ENCODE measurements around the gene PARP6. TPM values are rescaled to one million over a fixed set of nuclear protein-coding genes. Genes with fewer than 3 reads are reported as not detected.

The PARP6 gene
- total RNA-seq, 1 experiment from 2014 or later, result 41.9 TPM

- TF ChIP-seq CREM (CRISPR knock-in tag; IDR thresholded peaks at IDR 0.05), result peak; percentile 75
- TF ChIP-seq RELA (CRISPR knock-in tag; IDR thresholded peaks at IDR 0.05; ENCODE audit: borderline replicate concordance), result peak; percentile 54; the same call in 1 of the 2 replicates
- TF ChIP-seq, protein P1, sequence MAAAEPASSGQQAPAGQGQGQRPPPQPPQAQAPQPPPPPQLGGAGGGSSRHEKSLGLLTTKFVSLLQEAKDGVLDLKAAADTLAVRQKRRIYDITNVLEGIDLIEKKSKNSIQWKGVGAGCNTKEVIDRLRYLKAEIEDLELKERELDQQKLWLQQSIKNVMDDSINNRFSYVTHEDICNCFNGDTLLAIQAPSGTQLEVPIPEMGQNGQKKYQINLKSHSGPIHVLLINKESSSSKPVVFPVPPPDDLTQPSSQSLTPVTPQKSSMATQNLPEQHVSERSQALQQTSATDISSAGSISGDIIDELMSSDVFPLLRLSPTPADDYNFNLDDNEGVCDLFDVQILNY (CRISPR knock-in tag; IDR thresholded peaks at IDR 0.05), result 0 out of 2 replicates have a peak, but pooled peaks have one; percentile 57
- no peak for TF ChIP-seq ATF6 (CRISPR knock-in tag; IDR thresholded peaks at IDR 0.05)
- TF ChIP-seq GABPB1 (CRISPR knock-in tag; IDR thresholded peaks at IDR 0.05), result no peak
- no peak for TF ChIP-seq ZNF121 (CRISPR knock-in tag; IDR thresholded peaks at IDR 0.05)
- TF ChIP-seq CBFB (CRISPR knock-in tag; IDR thresholded peaks at IDR 0.05; ENCODE audit: low read depth), result no peak
- TF ChIP-seq ZNF671 (CRISPR knock-in tag; IDR thresholded peaks at IDR 0.05), result no peak
- no peak for TF ChIP-seq ESRRA (CRISPR knock-in tag; IDR thresholded peaks at IDR 0.05; ENCODE audit: borderline replicate concordance)
- TF ChIP-seq ETV6 (CRISPR knock-in tag; IDR thresholded peaks at IDR 0.05), result peak; percentile 86
- TF ChIP-seq JUN (CRISPR knock-in tag; IDR thresholded peaks at IDR 0.05), result no peak
- no peak for TF ChIP-seq TP53 (CRISPR knock-in tag; IDR thresholded peaks at IDR 0.05)
- TF ChIP-seq, protein P2, sequence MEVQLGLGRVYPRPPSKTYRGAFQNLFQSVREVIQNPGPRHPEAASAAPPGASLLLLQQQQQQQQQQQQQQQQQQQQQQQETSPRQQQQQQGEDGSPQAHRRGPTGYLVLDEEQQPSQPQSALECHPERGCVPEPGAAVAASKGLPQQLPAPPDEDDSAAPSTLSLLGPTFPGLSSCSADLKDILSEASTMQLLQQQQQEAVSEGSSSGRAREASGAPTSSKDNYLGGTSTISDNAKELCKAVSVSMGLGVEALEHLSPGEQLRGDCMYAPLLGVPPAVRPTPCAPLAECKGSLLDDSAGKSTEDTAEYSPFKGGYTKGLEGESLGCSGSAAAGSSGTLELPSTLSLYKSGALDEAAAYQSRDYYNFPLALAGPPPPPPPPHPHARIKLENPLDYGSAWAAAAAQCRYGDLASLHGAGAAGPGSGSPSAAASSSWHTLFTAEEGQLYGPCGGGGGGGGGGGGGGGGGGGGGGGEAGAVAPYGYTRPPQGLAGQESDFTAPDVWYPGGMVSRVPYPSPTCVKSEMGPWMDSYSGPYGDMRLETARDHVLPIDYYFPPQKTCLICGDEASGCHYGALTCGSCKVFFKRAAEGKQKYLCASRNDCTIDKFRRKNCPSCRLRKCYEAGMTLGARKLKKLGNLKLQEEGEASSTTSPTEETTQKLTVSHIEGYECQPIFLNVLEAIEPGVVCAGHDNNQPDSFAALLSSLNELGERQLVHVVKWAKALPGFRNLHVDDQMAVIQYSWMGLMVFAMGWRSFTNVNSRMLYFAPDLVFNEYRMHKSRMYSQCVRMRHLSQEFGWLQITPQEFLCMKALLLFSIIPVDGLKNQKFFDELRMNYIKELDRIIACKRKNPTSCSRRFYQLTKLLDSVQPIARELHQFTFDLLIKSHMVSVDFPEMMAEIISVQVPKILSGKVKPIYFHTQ (CRISPR knock-in tag; IDR thresholded peaks at IDR 0.05), result no peak
- peak; percentile 54; the same call in 1 of the 2 replicates for TF ChIP-seq ARID4B (CRISPR knock-in tag; IDR thresholded peaks at IDR 0.05; ENCODE audit: borderline replicate concordance)
- TF ChIP-seq STAT6 (CRISPR knock-in tag; conservative IDR thresholded peaks at IDR 0.05; ENCODE audit: low read depth), result no peak
- TF ChIP-seq SP1 (CRISPR knock-in tag; conservative IDR thresholded peaks at IDR 0.05), result peak; percentile 89
- TF ChIP-seq, protein P3, sequence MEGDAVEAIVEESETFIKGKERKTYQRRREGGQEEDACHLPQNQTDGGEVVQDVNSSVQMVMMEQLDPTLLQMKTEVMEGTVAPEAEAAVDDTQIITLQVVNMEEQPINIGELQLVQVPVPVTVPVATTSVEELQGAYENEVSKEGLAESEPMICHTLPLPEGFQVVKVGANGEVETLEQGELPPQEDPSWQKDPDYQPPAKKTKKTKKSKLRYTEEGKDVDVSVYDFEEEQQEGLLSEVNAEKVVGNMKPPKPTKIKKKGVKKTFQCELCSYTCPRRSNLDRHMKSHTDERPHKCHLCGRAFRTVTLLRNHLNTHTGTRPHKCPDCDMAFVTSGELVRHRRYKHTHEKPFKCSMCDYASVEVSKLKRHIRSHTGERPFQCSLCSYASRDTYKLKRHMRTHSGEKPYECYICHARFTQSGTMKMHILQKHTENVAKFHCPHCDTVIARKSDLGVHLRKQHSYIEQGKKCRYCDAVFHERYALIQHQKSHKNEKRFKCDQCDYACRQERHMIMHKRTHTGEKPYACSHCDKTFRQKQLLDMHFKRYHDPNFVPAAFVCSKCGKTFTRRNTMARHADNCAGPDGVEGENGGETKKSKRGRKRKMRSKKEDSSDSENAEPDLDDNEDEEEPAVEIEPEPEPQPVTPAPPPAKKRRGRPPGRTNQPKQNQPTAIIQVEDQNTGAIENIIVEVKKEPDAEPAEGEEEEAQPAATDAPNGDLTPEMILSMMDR (IDR thresholded peaks at IDR 0.05), result no peak
- no peak for TF ChIP-seq PRRX2 (CRISPR knock-in tag; IDR thresholded peaks at IDR 0.05)
- no peak for TF ChIP-seq ZNF138 (CRISPR knock-in tag; conservative IDR thresholded peaks at IDR 0.05)
- TF ChIP-seq, protein P4, sequence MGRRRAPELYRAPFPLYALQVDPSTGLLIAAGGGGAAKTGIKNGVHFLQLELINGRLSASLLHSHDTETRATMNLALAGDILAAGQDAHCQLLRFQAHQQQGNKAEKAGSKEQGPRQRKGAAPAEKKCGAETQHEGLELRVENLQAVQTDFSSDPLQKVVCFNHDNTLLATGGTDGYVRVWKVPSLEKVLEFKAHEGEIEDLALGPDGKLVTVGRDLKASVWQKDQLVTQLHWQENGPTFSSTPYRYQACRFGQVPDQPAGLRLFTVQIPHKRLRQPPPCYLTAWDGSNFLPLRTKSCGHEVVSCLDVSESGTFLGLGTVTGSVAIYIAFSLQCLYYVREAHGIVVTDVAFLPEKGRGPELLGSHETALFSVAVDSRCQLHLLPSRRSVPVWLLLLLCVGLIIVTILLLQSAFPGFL (CRISPR knock-in tag; IDR thresholded peaks at IDR 0.05; ENCODE audit: borderline replicate concordance), result no peak
- TF ChIP-seq, protein P5, sequence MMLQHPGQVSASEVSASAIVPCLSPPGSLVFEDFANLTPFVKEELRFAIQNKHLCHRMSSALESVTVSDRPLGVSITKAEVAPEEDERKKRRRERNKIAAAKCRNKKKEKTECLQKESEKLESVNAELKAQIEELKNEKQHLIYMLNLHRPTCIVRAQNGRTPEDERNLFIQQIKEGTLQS (CRISPR knock-in tag; conservative IDR thresholded peaks at IDR 0.05), result no peak
- 0 out of 2 replicates have a peak, but pooled peaks have one; percentile 39 for TF ChIP-seq SMAD4 (CRISPR knock-in tag; IDR thresholded peaks at IDR 0.05)
Measured at GRCh38 chr15:72272213-72272996, at the start of gene PARP6 (continued).
